Gastroesophageal sphincter (tissue), 4 donors: Measurements from ENCODE around the gene CBARP. TPM values are rescaled to one million over a fixed set of nuclear protein-coding genes. Genes with fewer than 3 reads are reported as not detected.

Experiments used
- ATAC-seq: fragments of 150-250 bp; one replicate; pipeline ENCODE4 v1.9.1; 2016; ENCODE audit warnings: mild to moderate bottlenecking, moderate library complexity
- H3K27ac ChIP-seq, 4 donors: fragments of 200-600 bp; sonication (generic) in 3 of 4; 1 replicate in 3 of 4; 2 replicates in 1 of 4; pipeline ENCODE4 v1.5.1; 2016 to 2019
- H3K27me3 ChIP-seq: fragments of 200-600 bp; sonication (generic); one replicate; pipeline ENCODE4 v1.5.1; 2019
- H3K36me3 ChIP-seq, 2 donors: fragments of 200-600 bp; sonication (generic); one replicate each; pipeline ENCODE4 v1.5.1; 2019; ENCODE audit warnings: control low read depth in 1 of 2
- H3K4me1 ChIP-seq, 3 donors: fragments of 200-600 bp; sonication (generic); 1 replicate in 2 of 3; 2 replicates in 1 of 3; pipeline ENCODE4 v1.5.1; 2016 to 2019; ENCODE audit warnings: control low read depth in 2 of 3
- H3K4me3 ChIP-seq, 2 donors: fragments of 200-600 bp; sonication (generic); one replicate each; pipeline ENCODE4 v1.5.1; 2019; ENCODE audit warnings: mild to moderate bottlenecking in 1 of 2, moderate library complexity in 1 of 2
- H3K9me3 ChIP-seq, 3 donors: fragments of 200-600 bp; sonication (generic); one replicate each; pipeline ENCODE4 v1.5.1; 2017 to 2019; ENCODE audit warnings: control low read depth in 2 of 3
- CTCF ChIP-seq, 4 experiments: fragments of 200-600 bp in 2 of 4; fragments of 450-650 bp in 2 of 4; sonication (generic) in 1 of 4; IDR thresholded peaks; one replicate each; pipeline ENCODE4 v1.5.1; 2017 to 2019; ENCODE audit warnings: antibody characterized with exemption in 4 of 4, mild to moderate bottlenecking in 2 of 4, moderate library complexity in 2 of 4
- EP300 ChIP-seq: sonication (generic); formaldehyde crosslinking; IDR thresholded peaks from one replicate; pipeline ENCODE4 v1.6.1; 2017; ENCODE audit warnings: antibody characterized with exemption, mild to moderate bottlenecking
- POLR2A ChIP-seq, 2 donors: fragments of 450-650 bp; IDR thresholded peaks; one replicate each; pipeline ENCODE4 v1.6.1; 2017; ENCODE audit warnings: antibody characterized with exemption in 2 of 2, mild to moderate bottlenecking in 2 of 2, moderate library complexity in 1 of 2
- POLR2AphosphoS5 ChIP-seq: sonication (generic); formaldehyde crosslinking; IDR thresholded peaks from one replicate; pipeline ENCODE4 v1.6.1; 2017; ENCODE audit warnings: antibody characterized with exemption
- WGBS, 2 donors: methylation state at CpG; one replicate each; pipeline ENCODE4 v1.1.5; 2018; ENCODE audit warnings: low coverage in 1 of 2; 5-methylcytosine and 5-hydroxymethylcytosine counted together
- total RNA-seq, 4 donors: library from RNA; depleted of rRNA; stranded (reverse); fragments of >200 nt; gene quantifications; one replicate each; pipeline ENCODE4 v1.1.0, GENCODE V29; 2016

Gene CBARP
- total RNA-seq, 4 donors from 2014 or later = 0.13 to 0.73 (median 0.49) TPM; not detected in 1

GRCh38 chr19:1271528-1272422, 34.0 kb upstream of the CBARP start:
- peak overlapping the region in 1 of 2 donors; percentile 96 for H3K4me3 ChIP-seq
- H3K9me3 ChIP-seq = no peaks in the 10 kb centered on the region
- TF ChIP-seq POLR2A (IDR thresholded peaks at IDR 0.05) = no peak
- no peak for TF ChIP-seq CTCF (IDR thresholded peaks at IDR 0.05)
- no peak for TF ChIP-seq POLR2AphosphoS5
- TF ChIP-seq EP300 = no peak
- H3K27me3 ChIP-seq = no peaks in the 10 kb centered on the region
- peaks cover 0 to 43% of the 10 kb centered on the region in 2 donors for H3K36me3 ChIP-seq
- ATAC-seq = no peak
- peaks cover 3 to 88% (median 74%) of the 10 kb centered on the region in 3 donors for H3K4me1 ChIP-seq
- peak overlapping the region in 3 of 4 donors; percentile 99 to 100 (median 99) for H3K27ac ChIP-seq
- WGBS, 2 donors = 49 to 60% methylated on average over 3 of the region's 37 CpGs

GRCh38 chr19:1270854-1271527, 33.2 kb upstream of the CBARP start:
- Histone ChIP-seq H3K4me1 (peaks cover 3 to 88% (median 74%) of the 10 kb centered on the region in 3 donors), H3K4me3 (peak overlapping the region; percentile 2 to 96), H3K36me3 (peaks cover 0 to 43% of the 10 kb centered on the region in 2 donors), H3K9me3 (no peaks in the 10 kb centered on the region), H3K27ac (peak overlapping the region in 3 of 4 donors; percentile 99 to 100 (median 99)), H3K27me3 (no peaks in the 10 kb centered on the region)
- TF ChIP-seq POLR2AphosphoS5 (no peak), POLR2A (IDR thresholded peaks at IDR 0.05) (no peak), EP300 (no peak), CTCF (IDR thresholded peaks at IDR 0.05) (no peak)
- ATAC-seq = no peak
- 40 to 45% methylated on average over 4 of the region's 26 CpGs for WGBS, 2 donors

- TF ChIP-seq POLR2A (IDR thresholded peaks at IDR 0.05) = no peak
- no peak for TF ChIP-seq EP300
- TF ChIP-seq POLR2AphosphoS5 = no peak
- no peak for TF ChIP-seq CTCF (IDR thresholded peaks at IDR 0.05)
These were observed 32.5 kb upstream of the CBARP start for GRCh38 chr19:1270213-1270853.

GRCh38 chr19:1269478-1270212, 31.8 kb upstream of the CBARP start:
- H3K4me3 ChIP-seq = peak overlapping the region; percentile 55 to 96
- H3K9me3 ChIP-seq = no peaks in the 10 kb centered on the region
- WGBS, 2 donors = 0% methylated on average over 12 of the region's 64 CpGs; no CpG with 5 or more reads in 1 of the 2 donors
- peaks cover 0 to 39% of the 10 kb centered on the region in 2 donors for H3K36me3 ChIP-seq
- peak; percentile 88 for TF ChIP-seq POLR2AphosphoS5
- peak in 1 of 2 donors; percentile 49 for TF ChIP-seq POLR2A (IDR thresholded peaks at IDR 0.05)
- TF ChIP-seq CTCF (IDR thresholded peaks at IDR 0.05) = no peak
- no peak for TF ChIP-seq EP300
- H3K27me3 ChIP-seq = no peaks in the 10 kb centered on the region
- ATAC-seq = peak; percentile 62
- peak overlapping the region; percentile 77 to 100 (median 99) for H3K27ac ChIP-seq
- peaks cover 1 to 94% (median 81%) of the 10 kb centered on the region in 3 donors for H3K4me1 ChIP-seq

More at GRCh38 chr19:1270213-1270853, 32.5 kb upstream of the CBARP start:
- H3K9me3 ChIP-seq = no peaks in the 10 kb centered on the region
- peaks cover 0 to 43% of the 10 kb centered on the region in 2 donors for H3K36me3 ChIP-seq
- ATAC-seq = no peak
- H3K27me3 ChIP-seq = no peaks in the 10 kb centered on the region
- 29 to 32% methylated on average over 3 to 5 of the region's 8 CpGs for WGBS, 2 donors
- H3K4me3 ChIP-seq = peak overlapping the region; percentile 55 to 96
- H3K27ac ChIP-seq = peak overlapping the region; percentile 77 to 100 (median 99)
- peaks cover 3 to 93% (median 81%) of the 10 kb centered on the region in 3 donors for H3K4me1 ChIP-seq
